ENCODE data around the gene ANP32A. TPM values are rescaled to one million over a fixed set of nuclear protein-coding genes. Genes with fewer than 3 reads are reported as not detected.
"Not testable (repeated sequence)": the region's sequence is repeated elsewhere in the genome, so short reads cannot be mapped to it uniquely, and the experiment has no call there.

Gene ANP32A
- total RNA-seq, 3 donors from 2014 or later, result 260 to 273 (median 263) TPM

GRCh38 chr15:68774521-68775235, 46.0 kb downstream of the ANP32A start:
- no peak for DNase-seq
- Mint-ChIP-seq H3K4me3 (no peak overlapping the region), H3K9me3 (no peaks in the 10 kb centered on the region), H3K4me1 (ENCODE audit: low read depth) (peaks cover 1% of the 10 kb centered on the region), H3K36me3 (ENCODE audit: insufficient read depth) (peaks cover 17% of the 10 kb centered on the region), H3K27me3 (ENCODE audit: low read depth) (no peaks in the 10 kb centered on the region)
- ATAC-seq, result no peak

GRCh38 chr15:68774120-68774519, 46.6 kb downstream of the ANP32A start:
- H3K27me3 Mint-ChIP-seq (ENCODE audit: low read depth), result no peaks in the 10 kb centered on the region
- H3K4me3 Mint-ChIP-seq, result no peak overlapping the region
- peaks cover 1% of the 10 kb centered on the region for H3K4me1 Mint-ChIP-seq (ENCODE audit: low read depth)
- peaks cover 13% of the 10 kb centered on the region for H3K36me3 Mint-ChIP-seq (ENCODE audit: insufficient read depth)
- ATAC-seq (no peak), DNase-seq (no peak)
- H3K9me3 Mint-ChIP-seq, result no peaks in the 10 kb centered on the region

GRCh38 chr15:68773036-68773435, 47.7 kb downstream of the ANP32A start:
- peaks cover 5% of the 10 kb centered on the region for H3K36me3 Mint-ChIP-seq (ENCODE audit: insufficient read depth)
- DNase-seq, result no peak
- no peak for ATAC-seq
- peaks cover 1% of the 10 kb centered on the region for H3K4me1 Mint-ChIP-seq (ENCODE audit: low read depth)
- no peaks in the 10 kb centered on the region for H3K9me3 Mint-ChIP-seq
- H3K27me3 Mint-ChIP-seq (ENCODE audit: low read depth), result peaks cover 2% of the 10 kb centered on the region
- H3K4me3 Mint-ChIP-seq, result no peak overlapping the region

- no peak for ATAC-seq
- no peak overlapping the region for H3K4me3 Mint-ChIP-seq
- no peaks in the 10 kb centered on the region for H3K36me3 Mint-ChIP-seq (ENCODE audit: insufficient read depth)
Observed at GRCh38 chr15:68770216-68770615, 50.5 kb downstream of the ANP32A start.

GRCh38 chr15:68769702-68770101, 51.0 kb downstream of the ANP32A start:
- ATAC-seq (no peak), DNase-seq (no peak)
- Mint-ChIP-seq H3K9me3 (no peaks in the 10 kb centered on the region), H3K4me1 (ENCODE audit: low read depth) (peaks cover 1% of the 10 kb centered on the region), H3K36me3 (ENCODE audit: insufficient read depth) (no peaks in the 10 kb centered on the region), H3K27me3 (ENCODE audit: low read depth) (peaks cover 2% of the 10 kb centered on the region), H3K4me3 (no peak overlapping the region)

More at GRCh38 chr15:68770216-68770615, 50.5 kb downstream of the ANP32A start:
- Mint-ChIP-seq H3K4me1 (ENCODE audit: low read depth) (peaks cover 1% of the 10 kb centered on the region), H3K27me3 (ENCODE audit: low read depth) (peaks cover 2% of the 10 kb centered on the region), H3K9me3 (no peaks in the 10 kb centered on the region)
- DNase-seq, result no peak

- Mint-ChIP-seq H3K4me3 (no peak overlapping the region), H3K9me3 (no peaks in the 10 kb centered on the region), H3K4me1 (ENCODE audit: low read depth) (no peaks in the 10 kb centered on the region), H3K27me3 (ENCODE audit: low read depth) (peaks cover 2% of the 10 kb centered on the region), H3K36me3 (ENCODE audit: insufficient read depth) (no peaks in the 10 kb centered on the region)
- peak in 1 of 2 donors; percentile 56 for ATAC-seq
- DNase-seq, result no peak
Observed at GRCh38 chr15:68768321-68768720, 52.4 kb downstream of the ANP32A start.

GRCh38 chr15:68767833-68768232, 52.9 kb downstream of the ANP32A start:
- no peaks in the 10 kb centered on the region for H3K9me3 Mint-ChIP-seq
- no peaks in the 10 kb centered on the region for H3K36me3 Mint-ChIP-seq (ENCODE audit: insufficient read depth)
- H3K27me3 Mint-ChIP-seq (ENCODE audit: low read depth), result peaks cover 2% of the 10 kb centered on the region
- ATAC-seq, result no peak
- DNase-seq, result no peak
- H3K4me3 Mint-ChIP-seq, result no peak overlapping the region
- no peaks in the 10 kb centered on the region for H3K4me1 Mint-ChIP-seq (ENCODE audit: low read depth)

- ATAC-seq (no peak), DNase-seq (no peak)
- H3K36me3 Mint-ChIP-seq (ENCODE audit: insufficient read depth), result no peaks in the 10 kb centered on the region
- no peaks in the 10 kb centered on the region for H3K4me1 Mint-ChIP-seq (ENCODE audit: low read depth)
- no peak overlapping the region for H3K4me3 Mint-ChIP-seq
- no peaks in the 10 kb centered on the region for H3K9me3 Mint-ChIP-seq
- peaks cover 7% of the 10 kb centered on the region for H3K27me3 Mint-ChIP-seq (ENCODE audit: low read depth)
Observed at GRCh38 chr15:68765602-68766368, 54.9 kb downstream of the ANP32A start.

GRCh38 chr15:68764090-68764489, 56.6 kb downstream of the ANP32A start:
- no peaks in the 10 kb centered on the region for H3K4me1 Mint-ChIP-seq (ENCODE audit: low read depth)
- H3K36me3 Mint-ChIP-seq (ENCODE audit: insufficient read depth), result no peaks in the 10 kb centered on the region
- H3K27me3 Mint-ChIP-seq (ENCODE audit: low read depth), result peaks cover 15% of the 10 kb centered on the region
- H3K4me3 Mint-ChIP-seq, result no peak overlapping the region
- no peak for ATAC-seq
- no peaks in the 10 kb centered on the region for H3K9me3 Mint-ChIP-seq
- DNase-seq, result no peak

GRCh38 chr15:68763063-68763462, 57.6 kb downstream of the ANP32A start:
- no peak for DNase-seq
- no peak for ATAC-seq
- H3K36me3 Mint-ChIP-seq (ENCODE audit: insufficient read depth), result no peaks in the 10 kb centered on the region
- peaks cover 13% of the 10 kb centered on the region for H3K27me3 Mint-ChIP-seq (ENCODE audit: low read depth)
- H3K4me1 Mint-ChIP-seq (ENCODE audit: low read depth), result no peaks in the 10 kb centered on the region
- H3K9me3 Mint-ChIP-seq, result no peaks in the 10 kb centered on the region
- H3K4me3 Mint-ChIP-seq, result no peak overlapping the region

GRCh38 chr15:68759982-68760579, 60.6 kb downstream of the ANP32A start:
- H3K4me3 Mint-ChIP-seq; ATAC-seq; DNase-seq; H3K4me1 Mint-ChIP-seq (ENCODE audit: low read depth); H3K9me3 Mint-ChIP-seq; H3K36me3 Mint-ChIP-seq (ENCODE audit: insufficient read depth): not testable (repeated sequence)
- peaks cover 20% of the 10 kb centered on the region for H3K27me3 Mint-ChIP-seq (ENCODE audit: low read depth)

GRCh38 chr15:68755731-68756130, 65.0 kb downstream of the ANP32A start:
- no peaks in the 10 kb centered on the region for H3K36me3 Mint-ChIP-seq (ENCODE audit: insufficient read depth)
- no peaks in the 10 kb centered on the region for H3K9me3 Mint-ChIP-seq
- DNase-seq (no peak), ATAC-seq (no peak)
- H3K4me1 Mint-ChIP-seq (ENCODE audit: low read depth), result peaks cover 5% of the 10 kb centered on the region
- no peak overlapping the region for H3K4me3 Mint-ChIP-seq
- H3K27me3 Mint-ChIP-seq (ENCODE audit: low read depth), result peaks cover 15% of the 10 kb centered on the region

- DNase-seq, result no peak
- Mint-ChIP-seq H3K4me1 (ENCODE audit: low read depth) (peaks cover 5% of the 10 kb centered on the region), H3K9me3 (no peaks in the 10 kb centered on the region), H3K4me3 (no peak overlapping the region), H3K27me3 (ENCODE audit: low read depth) (peaks cover 7% of the 10 kb centered on the region), H3K36me3 (ENCODE audit: insufficient read depth) (no peaks in the 10 kb centered on the region)
- no peak for ATAC-seq
Observed at GRCh38 chr15:68751622-68752021, 69.1 kb downstream of the ANP32A start.

- no peaks in the 10 kb centered on the region for H3K9me3 Mint-ChIP-seq
- no peak overlapping the region for H3K4me3 Mint-ChIP-seq
- ATAC-seq, result no peak
- no peaks in the 10 kb centered on the region for H3K27me3 Mint-ChIP-seq (ENCODE audit: low read depth)
- DNase-seq, result no peak
- no peaks in the 10 kb centered on the region for H3K36me3 Mint-ChIP-seq (ENCODE audit: insufficient read depth)
- H3K4me1 Mint-ChIP-seq (ENCODE audit: low read depth), result peaks cover 2% of the 10 kb centered on the region
Observed at GRCh38 chr15:68749793-68750192, 70.9 kb downstream of the ANP32A start.

- no peaks in the 10 kb centered on the region for H3K27me3 Mint-ChIP-seq (ENCODE audit: low read depth)
- no peak overlapping the region for H3K4me3 Mint-ChIP-seq
- ATAC-seq (no peak), DNase-seq (no peak)
- H3K4me1 Mint-ChIP-seq (ENCODE audit: low read depth), result no peaks in the 10 kb centered on the region
- no peaks in the 10 kb centered on the region for H3K36me3 Mint-ChIP-seq (ENCODE audit: insufficient read depth)
- H3K9me3 Mint-ChIP-seq, result no peaks in the 10 kb centered on the region
Observed at GRCh38 chr15:68749365-68749764, 71.3 kb downstream of the ANP32A start.
